T follicular helper cell (primary cell): ENCODE data around the gene ECHDC3.
"Not testable (repeated sequence)": the region's sequence is repeated elsewhere in the genome, so short reads cannot be mapped to it uniquely, and the experiment has no call there.

Experiments
- DNase-seq: peaks from one replicate; pipeline ENCODE4 v3.0.0-alpha.2; 2020; ENCODE audit warnings: low read depth

ECHDC3 gene

DNA sequence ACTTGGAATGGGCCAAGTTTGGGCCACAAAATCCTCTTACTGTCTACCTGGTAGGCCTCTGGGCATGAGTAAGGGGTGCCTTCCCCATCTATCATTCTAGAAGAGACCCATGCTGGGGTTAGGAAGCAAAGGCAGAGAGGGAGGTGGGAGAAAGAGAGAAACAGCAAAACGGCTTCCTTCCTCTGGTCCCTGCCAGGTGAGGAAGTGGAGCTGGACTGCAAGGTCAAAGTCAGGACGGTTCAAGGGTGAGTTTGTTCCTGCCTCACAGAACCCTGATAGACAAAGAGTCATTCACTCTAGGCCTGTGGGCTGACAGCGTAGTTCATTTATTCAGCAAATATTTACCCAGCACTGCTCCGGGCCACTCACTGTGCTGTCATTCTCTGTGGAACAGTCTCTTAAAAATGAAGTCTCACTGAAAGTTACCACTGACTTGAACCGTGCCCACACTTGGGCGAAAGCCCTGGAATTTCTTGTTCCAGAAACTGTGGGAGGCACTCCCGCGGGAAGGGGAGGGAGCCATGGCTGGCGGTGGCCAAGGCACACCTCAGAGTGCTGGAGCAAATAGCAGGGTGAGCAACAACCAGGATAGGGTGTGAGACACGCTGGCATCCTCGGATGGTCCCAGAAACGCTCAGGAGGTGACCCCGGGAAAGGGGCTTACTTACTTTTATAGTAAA is 26.2 kb upstream of the ECHDC3 start:
- no peak for DNase-seq

DNA sequence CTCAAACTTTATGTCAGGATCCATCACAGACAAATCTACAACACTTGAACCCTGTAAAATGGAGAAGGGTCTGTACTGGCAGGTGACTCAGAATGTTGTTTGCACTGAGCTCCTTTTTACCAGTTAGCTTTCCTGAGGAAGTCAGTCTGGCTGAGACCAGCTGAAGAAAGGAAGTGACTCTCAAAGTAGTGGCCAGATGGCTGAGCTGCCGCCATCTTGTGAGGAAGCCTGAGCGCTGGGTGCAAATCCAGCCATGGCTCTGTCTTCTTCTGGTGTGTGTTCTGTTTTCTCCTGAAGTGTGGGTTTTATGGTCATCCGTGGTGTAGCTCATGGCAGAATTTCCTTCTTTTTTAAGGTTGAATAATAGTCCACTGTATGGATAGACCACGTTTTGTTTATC is 25.5 kb upstream of the ECHDC3 start:
- DNase-seq, result no peak

DNA sequence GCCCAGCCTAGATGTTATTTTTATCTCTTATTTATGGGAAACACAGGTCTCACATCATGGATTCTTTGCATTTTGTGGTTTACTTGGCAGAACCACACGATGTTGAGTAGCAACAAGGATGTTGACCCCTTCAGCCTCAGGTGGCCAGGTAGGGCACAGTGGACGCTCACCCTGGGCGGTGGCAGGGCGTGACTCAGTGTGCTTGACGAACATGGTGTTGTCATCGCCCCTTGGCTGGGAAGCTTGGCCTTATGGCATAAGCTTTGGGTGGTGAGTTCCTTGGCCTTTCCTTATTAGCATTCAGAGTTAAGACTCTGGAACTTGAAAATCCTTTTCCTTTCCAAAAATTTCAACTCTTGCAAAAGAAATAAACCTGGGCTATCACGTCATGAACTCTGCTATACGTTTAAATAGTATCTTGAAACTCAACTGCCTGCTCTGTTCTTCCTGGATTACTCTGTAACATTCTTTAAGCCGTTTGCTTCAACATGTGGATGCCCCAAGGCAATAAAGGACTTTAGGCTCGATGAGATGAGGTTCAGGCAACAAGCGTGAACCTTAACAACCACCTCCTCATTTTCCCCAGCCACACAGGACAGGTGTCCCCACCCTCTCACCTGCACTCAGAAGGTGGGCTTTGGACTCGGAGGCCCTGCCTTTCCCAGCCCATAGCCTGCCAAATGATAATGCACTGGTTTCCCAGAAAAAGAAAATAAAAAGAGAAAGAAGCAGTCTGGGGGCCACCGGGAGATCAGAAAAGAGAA is 22.5 kb upstream of the ECHDC3 start:
- no peak for DNase-seq

DNA sequence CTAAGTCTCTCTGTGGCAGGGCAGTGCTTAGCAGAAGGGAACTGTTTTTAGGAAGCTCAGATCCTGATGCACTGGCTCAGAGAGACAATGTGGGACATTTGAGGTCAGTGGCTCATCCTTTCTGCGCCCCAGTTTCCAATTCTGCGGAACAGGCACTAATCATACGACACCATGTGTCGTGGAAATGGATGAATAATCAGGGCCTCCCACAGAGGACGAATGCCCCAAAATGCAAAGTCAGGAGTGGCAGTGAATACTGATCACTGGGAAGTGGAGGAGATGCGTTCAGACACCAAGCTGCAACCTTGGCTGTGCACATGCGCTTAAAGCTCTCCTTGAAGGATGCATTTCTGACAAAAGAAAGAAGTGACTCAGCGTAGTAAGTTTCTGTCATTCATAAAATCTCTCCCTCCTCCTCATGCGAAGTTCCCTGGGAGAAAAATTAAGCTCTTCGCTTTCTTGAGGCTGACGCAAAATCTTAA is 21.9 kb upstream of the ECHDC3 start:
- no peak for DNase-seq

DNA sequence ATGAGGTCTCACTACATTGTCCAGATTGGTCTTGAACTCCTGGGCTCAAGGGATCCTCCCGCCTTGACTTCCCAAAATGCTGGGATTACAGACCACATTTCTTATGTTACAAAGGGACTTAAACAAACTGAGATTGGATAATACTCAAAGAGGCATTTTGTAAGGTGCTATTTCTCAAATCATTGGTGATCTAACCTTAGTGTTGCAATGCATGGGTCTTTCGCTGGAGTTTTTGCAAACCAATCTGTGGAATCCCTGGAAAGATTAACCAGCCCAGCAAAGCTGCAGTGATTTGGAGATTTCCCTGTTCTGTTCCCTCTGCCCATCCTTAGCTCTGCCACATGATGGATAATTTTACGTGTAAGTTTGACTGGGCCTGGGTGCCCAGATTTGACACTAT is 20.4 kb upstream of the ECHDC3 start:
- no peak for DNase-seq

DNA sequence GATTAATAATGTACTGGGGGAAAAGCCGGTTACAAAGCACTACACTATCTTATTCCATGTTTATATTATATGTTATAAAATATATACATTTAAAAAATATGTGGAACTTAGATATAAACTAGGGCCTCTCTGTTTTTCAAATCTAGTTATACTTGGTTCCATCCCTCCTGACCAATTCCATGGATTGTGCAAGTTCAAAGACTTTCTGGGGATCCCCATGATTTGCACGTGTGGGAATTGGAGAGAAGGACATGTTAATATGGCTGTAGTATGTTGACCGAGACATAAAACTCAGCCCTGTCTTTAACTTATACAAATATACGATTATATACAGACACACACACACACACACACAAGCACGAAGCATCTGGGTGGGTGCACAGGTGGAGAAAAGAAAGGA is 18.8 kb upstream of the ECHDC3 start:
- DNase-seq, result no peak

DNA sequence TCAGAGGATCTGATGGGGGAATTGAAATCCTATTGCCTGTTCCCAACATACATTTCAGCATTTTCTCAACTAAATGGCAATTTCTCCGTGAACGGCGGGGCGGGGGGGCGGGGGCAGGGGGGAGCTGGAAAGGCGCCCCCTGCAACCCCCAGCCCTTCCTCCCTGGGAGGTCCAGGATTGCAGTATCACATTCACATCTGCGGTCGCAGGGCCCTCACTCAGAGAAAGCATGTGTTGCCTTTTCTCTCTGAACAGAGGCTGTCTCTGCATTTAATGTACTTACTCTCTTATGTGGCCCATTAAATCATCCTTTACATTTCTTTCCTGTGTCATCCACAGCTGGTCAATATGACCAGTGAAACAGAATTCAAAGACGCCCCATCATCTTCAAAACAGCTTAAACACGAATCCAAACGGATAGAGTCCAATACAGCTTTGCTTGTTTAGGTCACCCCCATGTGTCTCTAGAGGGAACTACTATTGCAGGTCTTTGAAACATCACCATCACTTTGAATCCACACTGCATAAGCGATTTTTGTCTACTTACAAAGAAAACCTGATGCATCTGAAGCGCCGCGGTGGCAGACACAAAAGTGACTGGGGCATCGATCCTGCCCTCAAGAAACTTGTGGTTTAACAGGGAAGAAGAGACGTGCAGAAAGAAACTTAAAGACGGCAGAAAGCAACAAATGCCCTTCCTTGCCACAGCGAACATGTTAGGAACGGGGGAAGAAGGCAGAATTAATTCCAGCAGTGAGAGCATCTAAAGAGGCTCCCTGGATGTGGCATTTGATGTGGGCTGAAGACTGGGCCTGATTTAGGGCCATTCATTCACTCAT is 17.0 kb upstream of the ECHDC3 start:
- no peak for DNase-seq

DNA sequence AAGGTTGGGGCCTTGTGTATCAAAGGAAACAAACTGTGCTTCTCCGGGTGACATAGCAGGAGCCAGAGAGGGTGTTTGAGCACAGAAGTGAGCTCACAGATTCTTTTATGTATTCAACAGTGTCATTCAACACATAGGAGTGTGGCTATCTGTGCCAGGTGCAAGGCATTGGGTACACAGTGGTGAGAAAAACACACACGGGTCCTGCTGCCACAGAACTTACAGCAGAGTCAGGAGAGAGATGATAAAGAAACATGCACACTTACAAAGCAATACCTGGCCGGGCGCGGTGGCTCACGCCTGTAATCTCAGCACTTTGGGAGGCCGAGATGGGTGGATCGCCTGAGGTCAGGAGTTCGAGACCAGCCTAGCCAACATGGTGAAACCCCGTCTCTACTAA is 16.3 kb upstream of the ECHDC3 start:
- no peak for DNase-seq

DNA sequence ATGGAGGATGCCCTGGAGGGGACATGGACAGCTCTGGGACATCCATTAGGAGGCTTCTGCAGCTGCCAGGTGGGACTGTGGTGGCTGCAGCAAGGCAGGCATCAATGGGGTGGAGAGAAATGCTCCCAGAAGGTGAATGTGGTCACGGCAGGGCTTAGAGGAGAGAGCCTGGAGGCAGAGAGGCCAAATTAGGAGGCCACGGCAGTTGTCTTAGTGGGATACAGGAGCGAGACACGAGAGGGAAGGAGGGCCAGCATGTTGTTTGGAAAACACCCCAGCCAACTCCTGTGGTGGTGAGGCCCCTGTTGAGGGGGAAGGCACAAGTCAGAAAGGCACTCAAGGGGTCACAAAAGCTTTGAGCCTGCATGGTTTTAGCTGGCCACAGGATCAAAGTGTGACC is 14.6 kb upstream of the ECHDC3 start:
- no peak for DNase-seq

DNA sequence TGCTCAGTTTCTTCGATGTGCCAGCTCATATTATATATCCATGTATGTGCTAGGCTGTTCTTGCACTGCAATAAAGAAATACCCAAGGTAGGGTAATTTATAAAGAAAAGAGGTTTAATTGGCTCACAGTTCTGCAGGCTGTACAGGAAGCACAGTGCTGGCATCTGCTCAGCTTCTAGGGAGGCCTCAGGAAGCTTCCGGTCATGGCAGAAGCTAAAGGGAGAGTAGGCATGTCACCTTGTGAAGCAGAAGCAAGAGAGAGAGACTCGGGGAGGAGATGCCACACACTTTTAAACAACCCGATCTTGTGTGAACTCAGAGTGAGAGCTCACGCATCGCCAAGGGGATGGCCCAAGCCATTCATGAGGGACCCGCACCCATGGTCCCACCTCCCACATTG is 13.8 kb upstream of the ECHDC3 start:
- DNase-seq, result no peak

DNA sequence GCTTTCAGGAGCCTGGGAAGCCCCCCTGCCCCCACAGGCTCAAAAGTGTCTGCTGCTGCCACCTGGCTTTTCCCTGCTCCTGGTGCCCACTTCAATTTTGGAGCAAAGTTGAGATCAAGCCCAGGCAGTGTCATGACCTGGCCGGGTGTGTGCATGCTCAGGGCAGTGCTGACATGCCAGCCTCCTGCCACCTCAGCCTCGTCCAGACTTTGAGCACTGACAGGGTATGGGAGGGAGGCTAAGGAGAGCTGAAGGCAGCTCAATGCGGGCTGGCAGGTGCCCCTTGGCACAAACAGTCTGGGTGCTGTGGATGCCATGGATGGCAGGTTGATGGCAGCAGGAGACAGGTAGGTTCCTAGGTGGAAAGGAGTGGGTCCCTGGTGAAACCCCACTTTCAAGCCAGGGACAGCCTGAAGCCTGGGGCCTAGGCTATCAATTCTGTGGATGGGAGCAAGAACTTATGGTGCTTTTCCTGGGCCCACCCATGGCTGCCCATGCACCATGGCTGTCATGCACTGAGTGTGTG is 12.3 kb upstream of the ECHDC3 start:
- DNase-seq, result no peak

DNA sequence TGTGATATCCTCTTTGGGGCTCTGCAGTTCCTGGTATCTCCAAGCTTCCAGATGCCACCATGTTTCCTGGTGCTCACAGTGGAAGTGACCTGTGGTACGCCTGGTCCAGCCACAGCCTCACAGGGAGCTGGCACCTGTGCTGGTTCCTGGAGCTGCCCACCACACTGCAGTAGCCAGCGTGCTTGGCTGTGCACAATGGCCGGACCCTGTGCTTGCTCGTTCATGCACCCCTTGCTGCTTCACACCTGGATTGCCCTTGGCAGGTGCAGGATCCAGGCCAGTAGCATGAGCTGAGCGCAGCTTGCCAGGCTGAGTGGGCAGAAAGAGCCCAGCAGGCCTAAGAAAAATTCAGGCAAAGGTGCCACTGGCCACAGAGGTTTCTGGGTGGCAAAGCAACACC is 11.4 kb upstream of the ECHDC3 start:
- DNase-seq, result no peak

DNA sequence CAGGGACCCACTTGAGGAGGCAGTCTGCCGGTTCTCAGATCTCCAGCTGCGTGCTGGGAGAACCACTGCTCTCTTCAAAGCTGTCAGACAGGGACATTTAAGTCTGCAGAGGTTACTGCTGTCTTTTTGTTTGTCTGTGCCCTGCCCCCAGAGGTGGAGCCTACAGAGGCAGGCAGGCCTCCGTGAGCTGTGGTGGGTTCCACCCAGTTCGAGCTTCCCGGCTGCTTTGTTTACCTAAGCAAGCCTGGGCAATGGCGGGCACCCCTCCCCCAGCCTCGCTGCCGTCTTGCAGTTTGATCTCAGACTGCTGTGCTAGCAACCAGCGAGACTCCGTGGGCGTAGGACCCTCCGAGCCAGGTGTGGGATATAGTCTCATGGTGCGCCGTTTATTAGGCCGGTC is 5.4 kb upstream of the ECHDC3 start:
- not testable (repeated sequence) for DNase-seq

DNA sequence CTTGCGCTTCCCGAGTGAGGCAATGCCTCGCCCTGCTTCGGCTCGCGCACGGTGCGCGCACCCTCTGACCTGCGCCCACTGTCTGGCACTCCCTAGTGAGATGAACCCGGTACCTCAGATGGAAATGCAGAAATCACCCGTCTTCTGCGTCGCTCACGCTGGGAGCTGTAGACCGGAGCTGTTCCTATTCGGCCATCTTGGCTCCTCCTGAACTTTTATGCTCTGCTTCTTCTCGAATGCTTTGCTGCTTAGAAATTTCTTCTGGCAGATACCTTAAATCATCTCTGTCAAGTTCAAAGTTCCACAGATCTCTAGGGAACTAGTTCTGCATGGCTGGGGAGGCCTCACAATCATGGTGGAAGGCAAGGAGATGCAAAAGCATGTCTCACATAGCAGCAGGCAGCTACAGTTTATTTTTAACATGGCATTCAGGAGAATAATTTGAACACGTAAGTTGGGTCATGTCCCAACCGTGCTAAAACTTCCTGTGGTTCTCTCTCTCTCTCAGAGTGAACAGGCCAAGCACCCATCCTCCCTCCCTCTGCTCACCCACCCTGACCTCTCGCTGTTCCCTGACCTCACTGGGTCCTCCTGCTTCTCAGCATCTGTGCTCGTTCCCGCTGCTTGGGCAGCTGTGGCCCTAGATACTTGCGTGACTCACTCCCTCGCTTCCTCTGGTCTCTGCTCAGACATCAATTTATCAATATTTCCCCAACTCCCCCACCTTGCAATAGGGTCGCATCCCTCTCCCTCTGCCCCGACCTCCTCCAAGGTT is 4.7 kb upstream of the ECHDC3 start:
- not testable (repeated sequence) for DNase-seq

DNA sequence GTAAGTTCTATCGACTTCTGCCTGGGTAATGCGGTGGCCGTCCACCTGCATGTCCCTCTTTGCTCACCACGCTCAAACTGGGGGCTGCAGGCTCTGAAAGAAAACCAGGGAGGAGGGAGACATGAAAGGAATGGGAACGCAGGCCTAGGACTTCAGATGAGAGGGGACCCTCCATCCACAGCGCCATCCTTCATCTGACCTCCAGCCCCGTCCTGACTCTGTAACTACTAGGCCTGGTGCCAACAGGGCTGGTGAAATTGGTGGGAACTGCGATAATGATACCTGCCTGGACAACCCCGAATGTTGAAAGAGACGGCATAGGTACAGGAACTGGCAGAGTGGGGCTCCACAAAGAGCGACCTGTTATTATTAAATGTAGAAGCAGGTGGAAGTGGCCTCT is 1.3 kb upstream of the ECHDC3 start:
- DNase-seq, result no peak

DNA sequence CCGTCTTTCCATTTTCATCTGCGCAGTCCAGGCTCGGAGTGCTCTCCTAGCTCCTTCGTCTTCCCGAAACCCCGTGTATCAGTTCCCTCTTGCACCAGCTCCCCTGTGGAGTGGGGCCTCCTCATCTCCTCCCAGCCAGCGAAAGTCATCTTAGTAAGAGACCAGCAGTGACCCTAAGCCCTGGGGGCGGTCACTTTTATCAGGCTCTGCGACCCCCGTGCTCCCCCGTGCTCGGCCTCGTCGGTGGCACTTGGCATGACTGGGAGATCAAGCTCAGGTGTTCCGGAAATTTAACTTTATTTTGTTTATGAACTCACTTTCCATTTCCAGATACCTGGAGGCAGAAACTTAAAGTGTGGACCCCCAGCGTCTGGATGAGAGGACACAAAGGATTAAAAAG is 574 bp upstream of the ECHDC3 start:
- no peak for DNase-seq

DNA sequence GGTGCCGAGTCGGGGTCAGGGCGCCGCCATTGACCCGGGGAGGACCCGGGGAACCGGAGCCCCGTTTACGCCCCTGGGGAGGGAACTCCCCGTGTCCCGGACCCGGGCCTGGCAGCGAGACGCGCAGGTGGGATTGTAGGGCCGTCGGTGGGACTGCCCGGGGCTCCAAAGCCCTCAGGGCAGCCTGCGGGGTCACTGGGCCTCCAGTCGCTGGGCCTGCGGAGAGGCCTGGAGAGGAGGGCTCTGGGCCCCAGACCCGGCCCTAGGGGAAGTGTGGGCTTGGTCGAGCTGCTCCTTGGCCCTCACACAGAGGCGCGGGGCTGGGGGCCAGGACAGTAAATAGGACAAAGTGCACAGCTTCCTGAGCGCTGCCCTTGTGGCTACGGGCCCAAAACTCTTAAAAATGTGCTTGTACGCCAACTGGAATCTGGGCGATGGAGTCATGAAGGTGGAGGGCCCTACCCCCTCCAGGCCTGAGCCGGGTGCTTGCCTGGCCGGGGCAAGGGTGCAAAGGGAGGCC is 657 bp downstream of the ECHDC3 start:
- no peak for DNase-seq

DNA sequence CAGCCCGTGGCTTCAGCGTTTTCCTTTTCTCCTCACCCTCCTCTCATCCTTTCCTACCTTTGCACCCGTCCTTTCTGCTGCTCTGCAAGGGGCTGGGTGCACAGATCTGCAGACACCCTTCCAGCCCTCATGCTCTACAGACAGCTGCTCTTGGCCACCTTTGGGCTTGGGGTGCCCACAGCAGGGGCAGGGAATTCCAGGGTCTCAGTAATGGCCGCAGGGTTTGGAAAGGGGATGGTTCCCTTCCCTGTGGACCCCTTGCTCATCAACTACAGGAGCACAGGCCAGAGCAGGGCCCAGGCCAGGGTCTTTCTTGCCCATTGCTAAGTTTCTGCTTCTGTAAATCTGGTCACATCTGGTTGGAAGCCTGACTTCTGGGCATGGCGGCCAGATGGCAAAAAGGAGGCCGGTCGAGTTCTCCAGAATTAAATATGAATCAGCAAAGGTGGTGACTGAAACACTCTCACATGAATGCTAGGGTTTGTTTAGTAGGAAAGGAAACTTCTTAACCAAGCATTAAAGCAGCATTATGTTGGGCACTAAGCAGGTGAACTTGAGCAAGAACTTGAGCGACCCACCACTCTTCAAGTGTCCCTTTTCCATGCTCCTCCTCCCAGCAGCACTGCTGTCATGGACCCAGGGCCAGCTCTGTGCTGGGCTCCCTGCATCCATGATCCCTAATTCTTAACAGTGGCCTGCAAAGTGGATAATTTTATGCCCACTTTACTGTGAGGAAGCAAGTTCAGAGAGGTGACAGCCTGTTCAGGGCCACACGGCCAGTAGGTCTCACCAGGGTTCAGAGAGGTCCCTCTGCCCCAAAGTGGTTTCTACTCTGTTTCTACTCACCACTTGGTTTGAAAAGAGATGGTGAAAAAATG is 1.5 kb downstream of the ECHDC3 start:
- DNase-seq, result no peak

DNA sequence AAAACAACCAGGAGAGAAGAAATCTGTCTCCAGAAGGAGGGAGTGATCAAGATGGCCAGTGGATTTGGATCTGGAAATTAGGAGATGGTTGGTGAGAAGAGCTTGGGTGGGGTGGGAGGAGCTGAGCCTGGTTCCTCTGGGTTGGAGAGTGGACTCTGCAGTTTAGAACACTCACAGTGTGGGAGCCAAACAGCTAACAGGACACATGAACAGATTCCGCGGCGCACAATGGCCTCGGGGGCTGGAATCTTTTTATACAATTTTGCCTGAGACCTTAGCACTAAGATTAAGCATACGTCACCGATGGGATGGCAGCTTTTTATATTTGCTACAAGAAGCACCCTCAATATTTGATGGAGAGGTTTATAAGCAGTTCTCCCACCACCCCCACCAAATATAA is 2.9 kb downstream of the ECHDC3 start:
- DNase-seq, result no peak

DNA sequence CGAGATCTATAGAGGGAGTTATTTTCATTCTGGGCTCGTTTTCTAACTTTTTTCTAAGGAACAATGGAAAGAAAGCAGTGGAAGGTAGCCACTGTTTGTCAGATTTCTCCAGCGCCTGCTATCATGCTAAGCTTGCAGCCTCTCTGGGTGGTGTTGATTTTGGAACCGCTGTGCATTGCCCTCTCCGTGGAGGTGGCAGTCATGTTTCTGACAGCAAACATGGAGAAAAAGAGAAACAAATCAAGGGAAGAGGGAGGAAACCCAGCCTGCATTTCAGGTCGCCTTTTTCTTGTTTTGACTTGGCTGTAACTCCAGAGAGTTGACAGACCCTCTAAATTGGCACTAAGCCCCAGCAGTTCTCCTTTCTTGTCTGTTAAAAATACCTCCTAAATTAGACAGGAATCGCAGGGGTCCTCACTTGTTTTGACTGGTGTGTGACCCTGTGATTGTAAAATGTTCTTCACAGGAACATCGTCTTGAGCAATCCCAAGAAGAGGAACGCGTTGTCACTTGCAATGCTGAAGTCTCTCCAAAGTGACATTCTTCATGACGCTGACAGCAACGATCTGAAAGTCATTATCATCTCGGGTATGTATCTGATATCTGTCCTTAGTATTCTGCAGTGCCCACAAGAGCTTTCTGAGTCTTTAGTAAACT is 4.8 kb downstream of the ECHDC3 start:
- DNase-seq, result no peak
